HTERT RPE-1 (cell line): ENCODE results near the gene GNG8.
"Not testable (repeated sequence)": the region's sequence is repeated elsewhere in the genome, so short reads cannot be mapped to it uniquely, and the experiment has no call there.

ENCODE experiments used
- in situ Hi-C: fragments of 300-500 bp; cut with MboI; formaldehyde crosslinking; loops from 4 replicates; pipeline ENCODE4 v1.14.3; 2020; ENCODE audit warnings: low sequenced_read_pairs

Gene GNG8

GRCh38 chr19:46648060-46648960 lies 12.3 kb upstream of the GNG8 start:
- in situ Hi-C loops, result no loop called here

GRCh38 chr19:46646402-46646801 lies 10.4 kb upstream of the GNG8 start:
- in situ Hi-C loops, result no loop called here

GRCh38 chr19:46644720-46645119 lies 8.7 kb upstream of the GNG8 start:
- in situ Hi-C loops, result no loop called here

DNA sequence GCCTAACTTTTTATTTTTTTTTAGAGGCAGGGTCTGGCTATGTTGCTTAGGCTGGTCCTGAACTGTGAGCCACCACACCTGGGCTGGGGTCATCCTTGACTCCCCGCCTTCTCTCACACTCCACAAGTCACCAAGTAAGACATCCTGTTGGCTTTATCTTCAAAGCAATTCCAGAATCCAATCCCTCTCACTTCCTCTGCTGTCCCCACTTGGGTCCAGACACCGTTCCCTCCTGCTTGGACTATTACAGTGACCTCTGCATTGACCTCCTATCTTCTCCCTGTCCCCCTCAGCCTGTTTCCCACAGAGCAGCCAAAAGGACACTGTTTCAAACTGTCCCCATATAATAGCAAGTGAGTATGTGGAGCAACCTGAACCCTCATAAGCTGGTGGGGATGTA lies 4.7 kb upstream of the GNG8 start:
- in situ Hi-C loops, result no loop called here

DNA sequence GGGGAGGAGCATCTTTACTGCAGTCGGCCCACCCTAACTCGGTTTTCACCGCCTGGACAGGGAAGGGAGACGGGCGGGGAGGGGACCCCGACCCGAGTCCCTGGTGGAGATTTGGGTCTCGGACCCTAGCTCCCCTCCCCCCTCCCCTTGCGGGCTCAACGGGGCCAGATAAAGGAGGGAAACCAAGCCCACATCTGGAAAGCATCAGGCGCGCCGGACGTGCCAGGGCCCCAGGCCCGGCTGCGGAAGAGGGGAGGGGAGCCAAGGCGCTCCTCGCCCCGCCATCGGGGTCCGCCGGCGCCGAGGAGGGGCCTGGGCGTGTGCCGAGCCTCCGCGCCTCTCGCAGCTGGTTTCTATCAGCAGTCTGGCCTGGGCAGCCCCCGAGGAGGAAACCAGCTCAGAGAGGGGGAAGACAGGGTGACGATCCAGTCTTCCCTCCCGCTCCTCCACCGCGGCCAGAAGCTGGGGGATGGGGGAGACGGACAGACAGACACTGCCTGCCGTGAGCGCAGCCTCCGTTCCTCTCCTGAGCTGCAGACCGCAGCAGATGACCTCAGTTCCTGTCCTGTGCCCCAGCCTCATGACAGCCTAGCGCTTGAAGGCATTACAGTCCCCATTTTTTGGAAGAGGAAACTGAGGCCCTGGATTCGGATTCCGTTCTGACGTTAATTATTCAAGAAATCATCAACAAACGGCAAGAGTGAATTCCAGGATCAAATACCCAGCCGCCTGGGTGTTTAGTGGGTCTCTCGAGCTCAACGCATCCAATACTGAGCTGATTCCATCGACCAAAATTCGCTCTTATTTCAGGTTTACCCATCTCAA lies 3.6 kb upstream of the GNG8 start:
- in situ Hi-C loops, result no loop called here

GRCh38 chr19:46637224-46637623 lies 1.2 kb upstream of the GNG8 start:
- in situ Hi-C loops, result no loop called here

DNA sequence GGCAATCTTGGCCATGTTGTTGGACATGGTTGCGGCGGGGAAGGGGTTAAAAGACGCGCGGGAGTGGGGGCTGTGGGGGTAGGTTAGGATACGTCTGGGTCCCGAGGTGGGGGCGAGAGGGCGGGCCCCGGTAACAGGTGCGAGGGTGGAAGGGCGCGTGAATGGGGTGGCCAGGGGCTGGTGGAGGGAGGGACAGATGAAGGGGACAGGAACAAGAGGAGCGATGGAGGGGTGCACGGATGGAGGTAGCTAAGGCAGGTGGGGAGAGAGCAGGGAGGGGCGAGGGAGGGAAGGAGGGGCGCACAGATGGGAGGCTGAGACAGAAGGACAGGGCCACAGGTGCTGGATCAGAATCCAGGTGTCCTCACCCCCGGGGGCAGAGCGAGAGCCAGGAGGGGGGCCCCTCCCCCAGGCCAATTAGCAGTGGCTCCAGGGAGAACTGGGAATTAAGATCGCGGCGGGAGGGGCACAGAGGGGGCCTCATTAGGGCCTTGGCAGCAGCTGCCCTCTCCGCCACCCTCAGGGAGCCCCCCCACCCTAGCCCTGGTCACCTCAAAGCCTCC lies 1.3 kb downstream of the GNG8 start:
- in situ Hi-C loops, result no loop called here

- in situ Hi-C loops, result no loop called here
Observed at GRCh38 chr19:46634045-46634655, 1.9 kb downstream of the GNG8 start.

GRCh38 chr19:46633130-46633529 lies 2.9 kb downstream of the GNG8 start:
- in situ Hi-C loops, result no loop called here

- in situ Hi-C loops, result no loop called here
Observed at GRCh38 chr19:46631481-46631880, 4.5 kb downstream of the GNG8 start.

GRCh38 chr19:46630586-46631205 lies 5.3 kb downstream of the GNG8 start:
- in situ Hi-C loops, result no loop called here

DNA sequence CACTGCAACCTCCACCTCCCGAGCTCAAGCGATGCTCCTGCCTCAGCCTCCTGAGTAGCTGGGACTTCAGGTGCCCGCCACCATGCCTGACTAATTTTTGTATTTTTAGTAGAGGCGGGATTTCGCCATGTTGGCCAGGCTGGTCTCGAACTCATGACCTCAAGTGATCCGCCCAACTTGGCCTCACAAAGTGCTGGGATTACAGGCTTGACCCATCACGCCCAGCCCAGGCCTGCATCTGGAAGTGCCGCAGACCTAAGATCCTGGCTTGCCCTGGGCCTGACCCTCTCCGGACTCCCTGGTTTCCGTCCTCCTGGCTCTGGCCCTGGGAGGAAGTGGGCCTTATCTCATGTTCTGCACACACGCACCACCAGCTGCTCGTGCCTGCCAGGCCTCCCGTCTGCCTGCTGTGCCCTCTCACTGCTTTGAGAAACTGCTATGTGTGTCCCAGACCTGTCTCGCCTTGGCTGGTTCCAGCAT lies 6.4 kb downstream of the GNG8 start:
- in situ Hi-C loops, result no loop called here

GRCh38 chr19:46628970-46629369 lies 7.0 kb downstream of the GNG8 start:
- in situ Hi-C loops, result not testable (repeated sequence)

GRCh38 chr19:46626446-46626845 lies 9.6 kb downstream of the GNG8 start:
- in situ Hi-C loops, result no loop called here

- in situ Hi-C loops, result no loop called here
Observed at GRCh38 chr19:46625731-46626130, 10.3 kb downstream of the GNG8 start.

DNA sequence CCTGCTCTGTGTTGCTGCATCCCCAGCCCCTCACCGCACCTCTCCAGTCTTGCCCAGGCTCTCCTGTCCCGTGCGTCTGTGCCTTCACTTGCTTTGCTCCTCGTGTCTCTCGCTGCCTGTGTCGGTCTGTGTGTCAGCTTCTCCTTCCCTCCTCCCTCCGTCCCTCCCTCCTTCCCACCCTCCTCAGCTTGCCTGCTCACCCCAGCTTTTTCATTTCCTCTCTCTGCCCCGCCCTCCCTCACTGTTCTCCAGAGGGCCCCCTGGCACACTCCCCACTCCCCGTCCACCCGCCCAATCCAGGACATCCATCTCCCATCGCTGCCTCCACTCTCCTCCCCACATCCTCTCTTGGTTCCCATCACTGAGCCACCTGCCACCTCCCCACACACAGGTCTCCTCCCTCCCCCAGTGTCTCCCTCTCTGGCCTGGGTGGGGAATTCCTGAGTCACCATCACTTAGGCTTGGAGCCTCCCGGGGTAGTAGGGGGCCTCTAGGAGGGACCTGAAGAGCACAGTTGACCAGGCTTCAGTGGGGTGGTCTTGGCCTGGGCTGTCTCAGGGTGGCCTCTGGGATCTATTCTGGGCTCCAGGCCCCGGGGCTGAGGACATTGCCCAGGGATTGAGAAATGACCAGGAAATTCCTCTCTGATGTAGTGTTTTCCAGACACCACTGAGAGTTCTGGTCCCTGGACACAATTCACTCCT lies 10.9 kb downstream of the GNG8 start, which contains the start of gene PTGIR:
PTGIR (minus strand) TSS at position 132 of the 704 bp plus-strand sequence. CDS start 864 bp downstream, outside the sequence.
- in situ Hi-C loops, result no loop called here

GRCh38 chr19:46623915-46624502 lies 12.0 kb downstream of the GNG8 start:
- in situ Hi-C loops, result no loop called here

GRCh38 chr19:46622118-46622446 lies 13.9 kb downstream of the GNG8 start:
- in situ Hi-C loops, result no loop called here
